Left ventricle myocardium inferior (tissue), 1 donor: ENCODE measurements around the gene CNTROB. TPM values are rescaled to one million over a fixed set of nuclear protein-coding genes. Genes with fewer than 3 reads are reported as not detected.
"Not testable (repeated sequence)": the region's sequence is repeated elsewhere in the genome, so short reads cannot be mapped to it uniquely, and the experiment has no call there.

Source experiments
- DNase-seq: peaks from one replicate; pipeline ENCODE4 v3.0.0-alpha.2; 2020
- H3K27ac ChIP-seq: fragments of 200-600 bp; replicated peaks from 2 replicates; pipeline ENCODE4 v1.8.0; 2021
- H3K27me3 ChIP-seq: fragments of 200-600 bp; 2 replicates; pipeline ENCODE4 v1.8.0; 2021; ENCODE audit warnings: low read depth
- H3K36me3 ChIP-seq: fragments of 200-600 bp; 2 replicates; pipeline ENCODE4 v1.8.0; 2021
- H3K4me1 ChIP-seq: fragments of 200-600 bp; 2 replicates; pipeline ENCODE4 v1.8.0; 2021
- H3K4me3 ChIP-seq: fragments of 200-600 bp; 2 replicates; pipeline ENCODE4 v1.8.0; 2021; ENCODE audit warnings: mild to moderate bottlenecking, moderate library complexity
- H3K9me3 ChIP-seq: fragments of 200-600 bp; replicated peaks from 2 replicates; pipeline ENCODE4 v1.8.0; 2021
- CTCF ChIP-seq: fragments of 200-600 bp; IDR thresholded peaks from 2 replicates; pipeline ENCODE4 v1.8.0; 2021; ENCODE audit warnings: antibody characterized with exemption, mild to moderate bottlenecking, borderline replicate concordance
- intact Hi-C: fragments of 100-400 bp; cut with micrococcal nuclease; formaldehyde crosslinking; loops from one replicate; pipeline ENCODE4 v1.11.0; 2022
- total RNA-seq: library from RNA; stranded (reverse); fragmentation: NEBNext Ultra II Directional; extraction: Animal tissue kit (Norgen Biotek cat#: 25700); gene quantifications from one replicate; pipeline ENCODE4 v1.2.1, GENCODE V29; 2021
- donor health status: DM: no; HTN: yes; CAD: no; lungs with severe emphysema.

CNTROB gene
- total RNA-seq, 1 donor from 2014 or later, result 8.7 TPM

GRCh38 chr17:7944326-7944725 is 12.3 kb downstream of the CNTROB start:
- Histone ChIP-seq H3K9me3 (no peaks in the 10 kb centered on the region), H3K36me3 (peaks cover 96% of the 10 kb centered on the region), H3K4me1 (no peaks in the 10 kb centered on the region), H3K4me3 (no peak overlapping the region), H3K27ac (no peak overlapping the region), H3K27me3 (no peaks in the 10 kb centered on the region)
- intact Hi-C loops, result no loop called here
- TF ChIP-seq CTCF, result no peak
- DNase-seq, result no peak

- H3K27me3 ChIP-seq, result no peaks in the 10 kb centered on the region
- DNase-seq, result no peak
- peaks cover 86% of the 10 kb centered on the region for H3K36me3 ChIP-seq
- no peaks in the 10 kb centered on the region for H3K4me1 ChIP-seq
- intact Hi-C loops, result no loop called here
- TF ChIP-seq CTCF, result no peak
- H3K9me3 ChIP-seq, result no peaks in the 10 kb centered on the region
- H3K4me3 ChIP-seq, result no peak overlapping the region
- no peak overlapping the region for H3K27ac ChIP-seq
Observed at GRCh38 chr17:7945651-7946050, 13.6 kb downstream of the CNTROB start.

GRCh38 chr17:7946441-7946840 is 14.4 kb downstream of the CNTROB start:
- intact Hi-C loops, result no loop called here
- peaks cover 78% of the 10 kb centered on the region for H3K36me3 ChIP-seq
- H3K9me3 ChIP-seq, result no peaks in the 10 kb centered on the region
- no peak for TF ChIP-seq CTCF
- H3K4me1 ChIP-seq, result no peaks in the 10 kb centered on the region
- H3K4me3 ChIP-seq, result no peak overlapping the region
- no peak overlapping the region for H3K27ac ChIP-seq
- no peaks in the 10 kb centered on the region for H3K27me3 ChIP-seq
- no peak for DNase-seq

GRCh38 chr17:7947651-7948050 is 15.6 kb downstream of the CNTROB start:
- Histone ChIP-seq H3K4me3 (no peak overlapping the region), H3K4me1 (no peaks in the 10 kb centered on the region), H3K36me3 (peaks cover 67% of the 10 kb centered on the region), H3K9me3 (no peaks in the 10 kb centered on the region), H3K27ac (no peak overlapping the region), H3K27me3 (no peaks in the 10 kb centered on the region)
- no peak for DNase-seq
- intact Hi-C loops, result no loop called here
- TF ChIP-seq CTCF, result no peak

GRCh38 chr17:7950578-7950977 is 18.6 kb downstream of the CNTROB start:
- intact Hi-C loops, result no loop called here
- DNase-seq, result no peak
- Histone ChIP-seq H3K27me3 (no peaks in the 10 kb centered on the region), H3K27ac (no peak overlapping the region), H3K4me1 (peaks cover 7% of the 10 kb centered on the region), H3K4me3 (no peak overlapping the region), H3K36me3 (peaks cover 41% of the 10 kb centered on the region), H3K9me3 (no peaks in the 10 kb centered on the region)
- no peak for TF ChIP-seq CTCF

GRCh38 chr17:7951143-7951792 is 19.3 kb downstream of the CNTROB start:
- Histone ChIP-seq H3K4me1 (peaks cover 13% of the 10 kb centered on the region), H3K36me3 (peaks cover 34% of the 10 kb centered on the region), H3K9me3 (no peaks in the 10 kb centered on the region), H3K4me3 (no peak overlapping the region), H3K27ac (no peak overlapping the region), H3K27me3 (no peaks in the 10 kb centered on the region)
- intact Hi-C loops, result no loop called here
- DNase-seq, result no peak
- TF ChIP-seq CTCF, result no peak

GRCh38 chr17:7953266-7953665 is 21.3 kb downstream of the CNTROB start:
- DNase-seq, H3K27me3 ChIP-seq, H3K27ac ChIP-seq, H3K9me3 ChIP-seq, intact Hi-C loops, H3K4me3 ChIP-seq: not testable (repeated sequence)
- Histone ChIP-seq H3K36me3 (peaks cover 14% of the 10 kb centered on the region), H3K4me1 (peaks cover 19% of the 10 kb centered on the region)
